HG03159 (cell line): ENCODE data around the gene MTPN.

ENCODE experiments used
- ATAC-seq: cut with Tn5 transposase; IDR thresholded peaks from one replicate; pipeline ENCODE4 v1.9.1; 2021; ENCODE audit warnings: mild to moderate bottlenecking, moderate library complexity; ENCODE audit not compliant: unreplicated experiment

MTPN gene

GRCh38 chr7:135889823-135890222 is 87.3 kb downstream of the MTPN start:
- ATAC-seq, result no peak

GRCh38 chr7:135888740-135889139 is 88.4 kb downstream of the MTPN start:
- ATAC-seq, result no peak

DNA sequence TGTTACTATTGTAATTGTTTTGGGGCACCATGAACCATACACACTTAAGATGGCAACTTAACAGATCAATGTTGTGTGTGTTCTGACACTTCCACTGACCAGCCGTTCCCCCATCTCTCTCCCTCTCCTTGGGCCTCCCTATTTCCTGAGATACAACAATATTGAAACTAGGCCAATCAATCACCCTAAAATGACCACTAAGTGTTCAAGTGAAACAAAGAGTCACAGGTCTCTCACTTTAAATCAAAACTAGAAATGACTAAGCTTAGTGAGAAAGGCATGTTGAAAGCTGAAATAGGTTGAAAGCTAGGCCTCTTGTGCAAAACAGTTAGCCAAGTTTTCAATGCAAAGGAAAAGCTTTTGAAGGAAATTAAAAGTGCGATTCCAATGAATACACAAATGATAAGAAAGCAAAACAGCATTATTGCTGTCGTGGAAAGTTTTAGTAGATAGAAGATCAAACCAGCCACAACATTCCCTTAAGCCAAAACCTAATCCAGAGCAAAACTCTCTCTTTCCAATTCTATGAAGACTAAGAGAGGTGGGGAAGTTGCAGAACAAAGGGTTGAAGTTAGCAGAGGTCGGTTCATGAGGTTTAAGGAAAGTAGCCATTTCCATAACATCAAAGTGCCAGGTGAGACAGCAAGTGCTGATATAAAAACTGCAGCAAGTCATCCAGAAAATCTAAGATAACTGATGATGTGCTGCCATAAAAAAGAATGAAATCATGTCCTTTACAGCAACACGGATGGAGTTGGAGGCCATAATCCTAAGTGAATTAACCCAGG is 90.6 kb downstream of the MTPN start:
- no peak for ATAC-seq

DNA sequence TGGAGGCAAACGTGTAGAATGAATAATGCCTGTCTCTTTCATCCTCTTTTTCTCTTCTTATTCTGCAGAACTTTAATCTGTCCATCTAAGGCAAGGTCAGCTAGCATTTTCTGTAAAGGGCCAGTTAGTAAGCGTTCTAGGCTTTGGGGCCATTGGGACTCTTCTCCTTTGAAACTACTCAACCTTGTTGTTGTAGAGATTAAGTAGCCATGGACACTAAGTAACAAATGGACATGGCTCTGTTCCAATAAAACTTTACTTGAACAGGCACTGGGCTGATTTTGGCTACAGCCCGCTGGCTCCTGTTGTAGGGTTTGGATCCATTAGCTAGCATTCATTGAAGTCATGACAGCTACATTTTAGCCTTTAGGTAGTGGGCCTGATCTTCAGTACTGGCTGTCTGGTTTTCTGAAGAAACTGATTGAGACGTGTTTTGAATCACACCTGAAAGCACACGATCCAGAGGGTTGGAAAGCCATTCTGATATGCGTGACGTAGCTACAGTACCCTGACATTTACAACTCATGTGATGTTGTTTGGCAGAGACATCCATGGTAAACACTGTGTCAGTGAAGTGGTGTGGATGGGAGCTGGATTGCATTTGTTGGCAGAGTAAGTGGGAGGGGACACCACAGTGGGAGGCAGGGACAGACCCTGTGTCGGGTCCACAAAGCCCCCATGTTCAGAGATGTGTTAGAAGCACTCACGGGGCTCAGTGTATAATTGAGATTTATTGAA is 92.5 kb downstream of the MTPN start:
- ATAC-seq, result no peak

DNA sequence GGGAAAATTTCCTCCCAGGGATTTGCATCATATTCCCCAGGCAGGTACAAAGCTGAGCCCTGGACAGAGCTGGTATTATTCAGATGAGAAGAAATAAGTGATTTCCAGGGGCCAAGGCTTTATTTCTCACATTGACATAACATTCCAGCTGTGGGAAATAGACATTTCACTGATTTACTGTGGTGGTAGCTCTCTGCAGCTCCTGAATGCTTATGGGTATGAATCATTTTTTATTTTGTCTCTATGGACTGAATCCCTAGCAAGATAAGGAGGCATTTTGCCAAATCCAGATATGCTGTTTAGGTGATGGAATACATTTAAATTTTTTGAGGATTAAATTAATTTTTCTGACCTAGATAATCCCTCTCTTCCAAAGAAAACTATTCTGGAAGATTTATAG is 97.9 kb downstream of the MTPN start:
- no peak for ATAC-seq

- no peak for ATAC-seq
These were observed 98.9 kb downstream of the MTPN start for GRCh38 chr7:135878284-135878683.

GRCh38 chr7:135877805-135878204 is 99.4 kb downstream of the MTPN start:
- no peak for ATAC-seq
